ENCODE measurements around the gene JAKMIP1. TPM values are rescaled to one million over a fixed set of nuclear protein-coding genes. Genes with fewer than 3 reads are reported as not detected.

Gene JAKMIP1
- polyA plus RNA-seq, 1 donor from 2014 or later: 15.3 TPM

GRCh38 chr4:6020613-6021012, 179.7 kb downstream of the JAKMIP1 start:
- Histone ChIP-seq H4K20me1 (ENCODE audit: insufficient read depth) (no peaks in the 10 kb centered on the region), H3K9ac (ENCODE audit: low read length) (no peak overlapping the region), H3K79me2 (replicated peaks; ENCODE audit: insufficient read depth, low read length) (no peaks in the 10 kb centered on the region), H3K4me3 (ENCODE audit: low read length) (no peak overlapping the region), H3K27me3 (ENCODE audit: insufficient read depth, low read depth, low read length) (no peaks in the 10 kb centered on the region), H3K9me3 (ENCODE audit: low read length) (no peaks in the 10 kb centered on the region), H3F3A (ENCODE audit: insufficient read depth, low read length, poor library complexity, severe bottlenecking) (no peaks in the 10 kb centered on the region), H3K4me2 (ENCODE audit: low read length) (no peak overlapping the region), H2AFZ (ENCODE audit: low read depth, low read length) (no peak overlapping the region), H3K36me3 (ENCODE audit: insufficient read depth, low read length) (no peaks in the 10 kb centered on the region), H3K27ac (ENCODE audit: low read length) (no peak overlapping the region), H3K9me2 (ENCODE audit: insufficient read depth, low read length) (no peaks in the 10 kb centered on the region)
- TF ChIP-seq, protein P1, sequence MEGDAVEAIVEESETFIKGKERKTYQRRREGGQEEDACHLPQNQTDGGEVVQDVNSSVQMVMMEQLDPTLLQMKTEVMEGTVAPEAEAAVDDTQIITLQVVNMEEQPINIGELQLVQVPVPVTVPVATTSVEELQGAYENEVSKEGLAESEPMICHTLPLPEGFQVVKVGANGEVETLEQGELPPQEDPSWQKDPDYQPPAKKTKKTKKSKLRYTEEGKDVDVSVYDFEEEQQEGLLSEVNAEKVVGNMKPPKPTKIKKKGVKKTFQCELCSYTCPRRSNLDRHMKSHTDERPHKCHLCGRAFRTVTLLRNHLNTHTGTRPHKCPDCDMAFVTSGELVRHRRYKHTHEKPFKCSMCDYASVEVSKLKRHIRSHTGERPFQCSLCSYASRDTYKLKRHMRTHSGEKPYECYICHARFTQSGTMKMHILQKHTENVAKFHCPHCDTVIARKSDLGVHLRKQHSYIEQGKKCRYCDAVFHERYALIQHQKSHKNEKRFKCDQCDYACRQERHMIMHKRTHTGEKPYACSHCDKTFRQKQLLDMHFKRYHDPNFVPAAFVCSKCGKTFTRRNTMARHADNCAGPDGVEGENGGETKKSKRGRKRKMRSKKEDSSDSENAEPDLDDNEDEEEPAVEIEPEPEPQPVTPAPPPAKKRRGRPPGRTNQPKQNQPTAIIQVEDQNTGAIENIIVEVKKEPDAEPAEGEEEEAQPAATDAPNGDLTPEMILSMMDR (IDR thresholded peaks at IDR 0.05; ENCODE audit: poor library complexity, severe bottlenecking): no peak

DNA sequence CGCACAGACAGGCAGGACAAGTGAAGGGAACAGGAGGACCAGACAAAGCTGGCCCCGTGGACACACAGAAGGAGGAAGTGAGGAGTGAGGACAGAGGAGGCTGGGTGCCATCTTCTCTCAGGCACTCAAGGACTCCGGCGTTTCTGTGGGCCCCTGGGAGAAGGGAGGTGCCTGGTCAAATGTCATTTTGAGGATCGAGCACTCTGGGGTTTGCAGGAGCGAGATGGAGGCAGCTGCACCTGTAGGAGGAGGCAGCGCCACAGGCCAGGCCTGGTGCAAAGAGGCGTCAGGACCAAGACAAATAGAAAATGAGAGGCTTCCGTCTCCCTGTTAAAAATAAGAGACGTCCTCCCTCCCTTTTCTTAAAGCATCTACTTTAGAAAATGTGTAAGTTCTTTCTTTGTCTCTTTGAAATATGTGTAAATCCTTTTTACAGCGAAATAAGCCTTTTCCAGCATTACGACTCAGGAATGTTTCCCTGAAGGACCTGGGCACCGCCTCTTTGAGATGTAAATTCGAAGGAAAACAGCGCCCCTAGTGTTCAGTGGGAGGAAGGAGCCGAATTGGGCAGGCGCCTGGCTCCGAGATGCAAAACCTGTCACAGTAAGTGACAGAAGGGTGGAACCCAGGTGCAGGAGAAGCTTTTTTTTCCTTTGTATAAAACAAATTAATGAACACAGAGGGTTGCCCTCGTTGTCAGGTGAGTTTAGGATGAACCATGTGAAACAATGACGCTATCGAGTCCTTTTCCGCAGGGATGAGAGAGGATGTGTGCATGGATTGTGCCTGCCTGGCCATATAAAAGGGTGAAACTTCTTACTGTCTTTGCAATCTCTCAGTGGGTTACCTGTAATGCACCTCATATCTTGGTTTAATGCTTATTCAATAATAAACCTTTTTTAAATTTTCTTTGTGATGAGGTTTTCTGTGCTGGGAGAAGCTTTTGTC, 180.8 kb downstream of the JAKMIP1 start:
- Histone ChIP-seq H2AFZ (ENCODE audit: low read depth, low read length) (no peak overlapping the region), H3K9ac (ENCODE audit: low read length) (no peak overlapping the region), H3K27ac (ENCODE audit: low read length) (no peak overlapping the region), H4K20me1 (ENCODE audit: insufficient read depth) (no peaks in the 10 kb centered on the region), H3K4me2 (ENCODE audit: low read length) (no peak overlapping the region), H3K79me2 (replicated peaks; ENCODE audit: insufficient read depth, low read length) (no peaks in the 10 kb centered on the region), H3F3A (ENCODE audit: insufficient read depth, low read length, poor library complexity, severe bottlenecking) (no peaks in the 10 kb centered on the region), H3K36me3 (ENCODE audit: insufficient read depth, low read length) (no peaks in the 10 kb centered on the region), H3K9me2 (ENCODE audit: insufficient read depth, low read length) (no peaks in the 10 kb centered on the region), H3K9me3 (ENCODE audit: low read length) (no peaks in the 10 kb centered on the region), H3K27me3 (ENCODE audit: insufficient read depth, low read depth, low read length) (no peaks in the 10 kb centered on the region), H3K4me3 (ENCODE audit: low read length) (no peak overlapping the region)
- TF ChIP-seq, protein P2, sequence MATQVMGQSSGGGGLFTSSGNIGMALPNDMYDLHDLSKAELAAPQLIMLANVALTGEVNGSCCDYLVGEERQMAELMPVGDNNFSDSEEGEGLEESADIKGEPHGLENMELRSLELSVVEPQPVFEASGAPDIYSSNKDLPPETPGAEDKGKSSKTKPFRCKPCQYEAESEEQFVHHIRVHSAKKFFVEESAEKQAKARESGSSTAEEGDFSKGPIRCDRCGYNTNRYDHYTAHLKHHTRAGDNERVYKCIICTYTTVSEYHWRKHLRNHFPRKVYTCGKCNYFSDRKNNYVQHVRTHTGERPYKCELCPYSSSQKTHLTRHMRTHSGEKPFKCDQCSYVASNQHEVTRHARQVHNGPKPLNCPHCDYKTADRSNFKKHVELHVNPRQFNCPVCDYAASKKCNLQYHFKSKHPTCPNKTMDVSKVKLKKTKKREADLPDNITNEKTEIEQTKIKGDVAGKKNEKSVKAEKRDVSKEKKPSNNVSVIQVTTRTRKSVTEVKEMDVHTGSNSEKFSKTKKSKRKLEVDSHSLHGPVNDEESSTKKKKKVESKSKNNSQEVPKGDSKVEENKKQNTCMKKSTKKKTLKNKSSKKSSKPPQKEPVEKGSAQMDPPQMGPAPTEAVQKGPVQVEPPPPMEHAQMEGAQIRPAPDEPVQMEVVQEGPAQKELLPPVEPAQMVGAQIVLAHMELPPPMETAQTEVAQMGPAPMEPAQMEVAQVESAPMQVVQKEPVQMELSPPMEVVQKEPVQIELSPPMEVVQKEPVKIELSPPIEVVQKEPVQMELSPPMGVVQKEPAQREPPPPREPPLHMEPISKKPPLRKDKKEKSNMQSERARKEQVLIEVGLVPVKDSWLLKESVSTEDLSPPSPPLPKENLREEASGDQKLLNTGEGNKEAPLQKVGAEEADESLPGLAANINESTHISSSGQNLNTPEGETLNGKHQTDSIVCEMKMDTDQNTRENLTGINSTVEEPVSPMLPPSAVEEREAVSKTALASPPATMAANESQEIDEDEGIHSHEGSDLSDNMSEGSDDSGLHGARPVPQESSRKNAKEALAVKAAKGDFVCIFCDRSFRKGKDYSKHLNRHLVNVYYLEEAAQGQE (IDR thresholded peaks at IDR 0.05; ENCODE audit: borderline replicate concordance): no peak
- no peak for TF ChIP-seq EP300 (conservative IDR thresholded peaks at IDR 0.05; ENCODE audit: poor library complexity, severe bottlenecking)
- TF ChIP-seq RAD21 (conservative IDR thresholded peaks at IDR 0.05): peak; percentile 54
- TF ChIP-seq TAF1 (IDR thresholded peaks at IDR 0.05; ENCODE audit: low read depth): no peak
- TF ChIP-seq SMC3 (conservative IDR thresholded peaks at IDR 0.05; ENCODE audit: poor library complexity): peak; percentile 38
- no peak for TF ChIP-seq MXI1 (conservative IDR thresholded peaks at IDR 0.05; ENCODE audit: poor library complexity, severe bottlenecking)
- TF ChIP-seq, protein P1 (IDR thresholded peaks at IDR 0.05; ENCODE audit: poor library complexity, severe bottlenecking): peak; percentile 84

All from neural cell (in vitro differentiated cells).